Caco-2 (cell line): ENCODE results near the gene RASGRF1. TPM values are rescaled to one million over a fixed set of nuclear protein-coding genes. Genes with fewer than 3 reads are reported as not detected.

ENCODE experiments used
- BruUV-seq: library from RNA; stranded (reverse); fragments of 400-500 nt; replicated peaks from 2 replicates; lab custom pipeline; 2021; lab: Mats Ljungman, UMichigan
- CTCF ChIA-PET: fragments of 300-600 bp; sonication (Branson Sonifier 250); formaldehyde crosslinking; loops from one replicate; lab custom pipeline; 2022; ENCODE audit warnings: antibody characterized with exemption; lab: Charles Lee
- POLR2A ChIA-PET: fragments of 300-600 bp; sonication (Branson Sonifier 250); formaldehyde crosslinking; loops from one replicate; lab custom pipeline; 2022; ENCODE audit warnings: antibody characterized with exemption; lab: Charles Lee
- DNase-seq, 2 experiments: peaks; one replicate each; pipeline versions ENCODE4 v3.0.0 to v3.0.0-alpha.2; 2020 to 2022
- H3K27me3 ChIP-seq: replicated peaks from 2 replicates; pipeline ENCODE4 v1.6.0; 2011; ENCODE audit warnings: low read length; ENCODE audit not compliant: control insufficient read depth, insufficient read depth
- H3K36me3 ChIP-seq: 2 replicates; pipeline ENCODE4 v1.5.1; 2011; ENCODE audit warnings: low read length; ENCODE audit not compliant: control insufficient read depth, insufficient read depth
- H3K4me1 ChIP-seq: fragments of 250-450 bp; sonication (Bioruptor Pico); 2 replicates; pipeline ENCODE4 v1.5.1; 2020; ENCODE audit warnings: mild to moderate bottlenecking
- H3K4me3 ChIP-seq: 2 replicates; pipeline ENCODE4 v1.5.1; 2011; ENCODE audit warnings: low read depth, mild to moderate bottlenecking, control low read depth, low read length
- H3K9me3 ChIP-seq: fragments of 250-450 bp; sonication (Bioruptor Pico); 2 replicates; pipeline ENCODE4 v1.5.1; 2020; ENCODE audit warnings: mild to moderate bottlenecking, moderate library complexity
- H3K27ac Mint-ChIP-seq: one replicate; pipeline ENCODE4 v1.8.0; 2022; ENCODE audit warnings: mixed read lengths; ENCODE audit not compliant: unreplicated experiment
- H3K27me3 Mint-ChIP-seq: one replicate; pipeline ENCODE4 v1.8.0; 2022; ENCODE audit warnings: mixed read lengths; ENCODE audit not compliant: insufficient read depth, unreplicated experiment
- H3K36me3 Mint-ChIP-seq: one replicate; pipeline ENCODE4 v1.8.0; 2022; ENCODE audit warnings: mild to moderate bottlenecking, mixed read lengths; ENCODE audit not compliant: insufficient read depth, unreplicated experiment
- H3K4me1 Mint-ChIP-seq: one replicate; pipeline ENCODE4 v1.8.0; 2022; ENCODE audit warnings: low read depth, mixed read lengths; ENCODE audit not compliant: unreplicated experiment
- H3K4me3 Mint-ChIP-seq: one replicate; pipeline ENCODE4 v1.8.0; 2022; ENCODE audit warnings: mild to moderate bottlenecking, moderate library complexity, mixed read lengths; ENCODE audit not compliant: unreplicated experiment
- H3K9me3 Mint-ChIP-seq: one replicate; pipeline ENCODE4 v1.8.0; 2022; ENCODE audit warnings: mixed read lengths; ENCODE audit not compliant: unreplicated experiment
- intact Hi-C: fragments of 100-400 bp; cut with micrococcal nuclease; formaldehyde crosslinking; loops from one replicate; pipeline ENCODE4 v1.10.0; 2022; ENCODE audit not compliant: unreplicated experiment
- total RNA-seq: library from RNA; stranded (reverse); gene quantifications from 2 replicates; pipeline ENCODE4 v1.2.3, GENCODE V29; 2022
- TF ChIP-seq, protein P1 (sequence below), 2 experiments: fragments of 200-600 bp in 1 of 2; IDR thresholded peaks; 1 replicate in 1 of 2; 2 replicates in 1 of 2; pipeline versions ENCODE4 v1.5.1 to v1.8.0; 2011 to 2022; ENCODE audit warnings: antibody characterized with exemption in 1 of 2, control low read depth in 1 of 2, inconsistent platforms in 1 of 2, low read depth in 1 of 2, low read length in 1 of 2, mild to moderate bottlenecking in 1 of 2, moderate library complexity in 1 of 2; ENCODE audit not compliant: insufficient read depth in 1 of 2, severe bottlenecking in 1 of 2, unreplicated experiment in 1 of 2

Gene RASGRF1
- total RNA-seq, 1 experiment from 2014 or later, result 0.57 TPM

DNA sequence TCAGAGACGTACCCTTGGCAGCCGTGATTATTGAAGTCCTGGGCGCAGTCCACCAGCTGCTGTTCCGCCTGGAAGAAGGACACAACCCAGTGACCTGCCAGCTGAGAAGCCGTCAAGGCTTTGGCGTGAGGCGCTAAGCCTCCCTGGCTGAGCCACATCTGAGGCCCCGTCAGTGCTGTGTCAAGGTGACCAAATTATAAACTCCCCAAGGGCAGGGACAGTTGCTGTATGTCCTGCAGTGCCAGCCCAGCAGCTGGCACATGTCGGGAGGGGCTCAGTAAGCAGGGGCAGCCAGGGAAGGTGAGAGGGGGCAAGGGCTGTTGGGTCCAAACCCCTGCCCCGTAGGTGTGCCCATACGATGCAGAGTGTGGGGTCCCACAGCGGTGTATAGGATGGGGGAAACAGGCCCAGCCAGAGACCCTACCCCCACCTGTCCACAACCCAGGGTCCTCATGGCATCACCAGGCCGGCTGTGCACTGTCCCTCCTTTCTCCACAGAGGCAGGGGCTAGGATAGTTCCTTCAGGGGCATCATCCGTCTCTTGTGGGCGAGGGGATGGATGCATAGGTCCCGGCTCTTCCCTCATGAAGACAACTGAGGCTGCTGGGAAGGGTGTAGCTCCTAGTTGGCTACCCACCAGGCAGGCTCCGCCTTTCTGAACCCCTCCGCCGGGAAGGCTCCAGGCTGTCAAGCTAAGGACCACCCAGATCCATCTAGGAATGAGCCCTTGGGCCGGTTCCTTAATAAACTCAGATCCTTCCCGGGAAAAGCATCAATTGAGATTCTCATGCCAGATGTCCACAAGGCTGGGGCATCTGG lies 158.9 kb downstream of the RASGRF1 start:
- Histone ChIP-seq H3K9me3 (no peaks in the 10 kb centered on the region), H3K36me3 (peaks cover 2% of the 10 kb centered on the region; the same call in 1 of the 2 replicates), H3K4me1 (no peaks in the 10 kb centered on the region), H3K27me3 (no peaks in the 10 kb centered on the region), H3K4me3 (no peak overlapping the region)
- H3K27ac Mint-ChIP-seq, result no peak overlapping the region
- ChIA-PET CTCF (no interaction called here), POLR2A (no interaction called here)
- peaks cover 41% of the 10 kb centered on the region for H3K36me3 Mint-ChIP-seq
- no peaks in the 10 kb centered on the region for H3K9me3 Mint-ChIP-seq
- BruUV-seq, result no TSS peak
- no peaks in the 10 kb centered on the region for H3K4me1 Mint-ChIP-seq
- TF ChIP-seq, protein P1, sequence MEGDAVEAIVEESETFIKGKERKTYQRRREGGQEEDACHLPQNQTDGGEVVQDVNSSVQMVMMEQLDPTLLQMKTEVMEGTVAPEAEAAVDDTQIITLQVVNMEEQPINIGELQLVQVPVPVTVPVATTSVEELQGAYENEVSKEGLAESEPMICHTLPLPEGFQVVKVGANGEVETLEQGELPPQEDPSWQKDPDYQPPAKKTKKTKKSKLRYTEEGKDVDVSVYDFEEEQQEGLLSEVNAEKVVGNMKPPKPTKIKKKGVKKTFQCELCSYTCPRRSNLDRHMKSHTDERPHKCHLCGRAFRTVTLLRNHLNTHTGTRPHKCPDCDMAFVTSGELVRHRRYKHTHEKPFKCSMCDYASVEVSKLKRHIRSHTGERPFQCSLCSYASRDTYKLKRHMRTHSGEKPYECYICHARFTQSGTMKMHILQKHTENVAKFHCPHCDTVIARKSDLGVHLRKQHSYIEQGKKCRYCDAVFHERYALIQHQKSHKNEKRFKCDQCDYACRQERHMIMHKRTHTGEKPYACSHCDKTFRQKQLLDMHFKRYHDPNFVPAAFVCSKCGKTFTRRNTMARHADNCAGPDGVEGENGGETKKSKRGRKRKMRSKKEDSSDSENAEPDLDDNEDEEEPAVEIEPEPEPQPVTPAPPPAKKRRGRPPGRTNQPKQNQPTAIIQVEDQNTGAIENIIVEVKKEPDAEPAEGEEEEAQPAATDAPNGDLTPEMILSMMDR (IDR thresholded peaks at IDR 0.05; ENCODE audit: insufficient read depth in 1 of 2, low read depth in 1 of 2, low read length in 1 of 2, severe bottlenecking in 1 of 2, unreplicated experiment in 1 of 2), result no peak
- intact Hi-C loops, result no loop called here
- DNase-seq, result no peak
- no peaks in the 10 kb centered on the region for H3K27me3 Mint-ChIP-seq
- H3K4me3 Mint-ChIP-seq, result no peak overlapping the region

DNA sequence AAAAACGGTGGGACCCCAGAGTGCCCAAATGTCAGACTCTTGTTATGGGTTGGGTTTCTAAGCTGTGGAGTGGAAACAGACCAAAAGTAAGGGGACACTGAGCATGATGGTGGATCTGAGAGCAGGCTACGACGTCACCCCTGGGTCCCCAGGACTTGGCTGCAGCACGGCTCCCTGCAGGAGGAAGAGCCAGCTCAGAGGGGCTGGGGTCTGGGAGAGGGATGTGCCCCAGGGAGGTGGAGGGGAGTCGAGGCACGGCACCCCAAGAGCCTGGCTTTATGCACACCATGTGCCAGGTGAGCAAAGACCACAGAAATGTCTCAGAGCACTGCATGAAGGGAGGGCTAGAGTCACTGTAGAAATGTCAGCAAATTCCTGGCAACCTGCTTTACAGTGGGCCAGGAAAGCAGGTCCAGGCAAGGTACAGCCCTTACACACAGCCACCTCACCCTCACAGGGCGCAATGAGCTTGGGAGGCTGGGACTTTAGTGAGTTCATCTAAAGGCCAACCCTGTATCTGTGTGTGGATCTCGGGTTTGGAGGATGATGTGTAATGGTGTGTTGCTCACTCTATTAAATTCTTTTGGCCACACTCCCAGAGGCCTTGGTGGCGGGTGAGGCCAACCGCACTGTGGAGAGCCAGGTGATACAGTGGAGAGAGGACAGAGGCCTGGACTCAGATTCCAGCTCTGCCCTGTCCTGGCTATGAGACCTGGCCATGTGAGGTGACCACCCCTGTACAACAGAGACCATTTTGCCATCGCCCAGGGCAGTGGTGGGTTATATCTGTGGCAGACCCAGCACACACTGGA lies 159.8 kb downstream of the RASGRF1 start:
- TF ChIP-seq, protein P1 (IDR thresholded peaks at IDR 0.05; ENCODE audit: insufficient read depth in 1 of 2, low read depth in 1 of 2, low read length in 1 of 2, severe bottlenecking in 1 of 2, unreplicated experiment in 1 of 2), result no peak
- intact Hi-C loops, result no loop called here
- Mint-ChIP-seq H3K27ac (no peak overlapping the region), H3K36me3 (peaks cover 46% of the 10 kb centered on the region), H3K4me3 (no peak overlapping the region), H3K9me3 (no peaks in the 10 kb centered on the region), H3K4me1 (no peaks in the 10 kb centered on the region), H3K27me3 (no peaks in the 10 kb centered on the region)
- H3K4me3 ChIP-seq, result no peak overlapping the region
- BruUV-seq, result no TSS peak
- H3K36me3 ChIP-seq, result peaks cover 2% of the 10 kb centered on the region; the same call in 1 of the 2 replicates
- ChIA-PET CTCF (no interaction called here), POLR2A (no interaction called here)
- H3K4me1 ChIP-seq, result no peaks in the 10 kb centered on the region
- no peaks in the 10 kb centered on the region for H3K9me3 ChIP-seq
- DNase-seq, result no peak
- H3K27me3 ChIP-seq, result no peaks in the 10 kb centered on the region

DNA sequence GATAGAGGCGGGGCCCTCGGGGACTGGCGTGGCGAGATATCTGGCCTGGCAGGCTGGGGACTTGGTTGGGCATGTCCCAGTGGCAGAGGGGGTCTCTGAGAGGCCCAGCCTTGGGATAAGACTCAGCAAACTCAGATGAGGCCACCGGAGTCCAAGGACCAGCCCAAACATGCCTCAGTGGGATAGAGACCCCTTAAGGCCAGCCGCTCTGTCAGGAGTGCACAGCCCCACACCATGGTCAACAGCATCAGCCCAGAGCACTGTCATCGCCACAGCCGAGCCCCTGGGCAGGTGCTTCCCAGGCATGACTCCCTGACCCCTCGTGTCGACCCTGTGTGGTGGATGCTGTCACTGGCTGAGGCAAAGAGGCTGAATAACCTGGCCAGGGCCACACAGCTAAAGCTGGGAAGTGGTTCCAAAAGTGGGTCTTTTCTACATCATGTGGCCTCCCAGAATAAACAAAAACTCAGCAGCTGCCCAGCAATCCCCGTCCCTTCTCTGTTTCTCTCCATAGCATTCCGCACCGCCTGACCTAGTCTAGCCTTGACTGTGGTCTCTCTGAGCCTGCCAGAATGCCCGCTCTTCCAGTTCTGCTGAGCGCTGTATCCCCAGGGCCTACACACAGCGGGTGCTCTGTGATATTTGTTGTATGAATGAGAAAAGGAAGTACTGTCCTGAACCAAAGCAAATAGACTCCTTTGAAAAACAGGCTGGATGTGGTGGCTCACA lies 160.9 kb downstream of the RASGRF1 start:
- no peak overlapping the region for H3K4me3 ChIP-seq
- TF ChIP-seq, protein P1 (IDR thresholded peaks at IDR 0.05; ENCODE audit: insufficient read depth in 1 of 2, low read depth in 1 of 2, low read length in 1 of 2, severe bottlenecking in 1 of 2, unreplicated experiment in 1 of 2), result no peak
- no peaks in the 10 kb centered on the region for H3K9me3 ChIP-seq
- no peak for DNase-seq
- no peaks in the 10 kb centered on the region for H3K9me3 Mint-ChIP-seq
- no peaks in the 10 kb centered on the region for H3K4me1 ChIP-seq
- BruUV-seq, result no TSS peak
- intact Hi-C loops, result no loop called here
- peaks cover 2% of the 10 kb centered on the region; the same call in 1 of the 2 replicates for H3K36me3 ChIP-seq
- POLR2A ChIA-PET, result no interaction called here
- H3K27ac Mint-ChIP-seq, result no peak overlapping the region
- CTCF ChIA-PET, result no interaction called here
- peaks cover 54% of the 10 kb centered on the region for H3K36me3 Mint-ChIP-seq
- H3K4me3 Mint-ChIP-seq, result no peak overlapping the region
- no peaks in the 10 kb centered on the region for H3K27me3 ChIP-seq
- H3K27me3 Mint-ChIP-seq, result no peaks in the 10 kb centered on the region
- H3K4me1 Mint-ChIP-seq, result no peaks in the 10 kb centered on the region
